Gastroesophageal sphincter (tissue), 4 donors: ENCODE data around the gene PPM1M. TPM values are rescaled to one million over a fixed set of nuclear protein-coding genes. Genes with fewer than 3 reads are reported as not detected.

Experiments
- ATAC-seq: fragments of 150-250 bp; one replicate; pipeline ENCODE4 v1.9.1; 2016; ENCODE audit warnings: mild to moderate bottlenecking, moderate library complexity
- H3K27ac ChIP-seq, 4 donors: fragments of 200-600 bp; sonication (generic) in 3 of 4; 1 replicate in 3 of 4; 2 replicates in 1 of 4; pipeline ENCODE4 v1.5.1; 2016 to 2019
- H3K27me3 ChIP-seq: fragments of 200-600 bp; sonication (generic); one replicate; pipeline ENCODE4 v1.5.1; 2019
- H3K36me3 ChIP-seq, 2 donors: fragments of 200-600 bp; sonication (generic); one replicate each; pipeline ENCODE4 v1.5.1; 2019; ENCODE audit warnings: control low read depth in 1 of 2
- H3K4me1 ChIP-seq, 3 donors: fragments of 200-600 bp; sonication (generic); 1 replicate in 2 of 3; 2 replicates in 1 of 3; pipeline ENCODE4 v1.5.1; 2016 to 2019; ENCODE audit warnings: control low read depth in 2 of 3
- H3K4me3 ChIP-seq, 2 donors: fragments of 200-600 bp; sonication (generic); one replicate each; pipeline ENCODE4 v1.5.1; 2019; ENCODE audit warnings: mild to moderate bottlenecking in 1 of 2, moderate library complexity in 1 of 2
- H3K9me3 ChIP-seq, 3 donors: fragments of 200-600 bp; sonication (generic); one replicate each; pipeline ENCODE4 v1.5.1; 2017 to 2019; ENCODE audit warnings: control low read depth in 2 of 3
- EP300 ChIP-seq: sonication (generic); formaldehyde crosslinking; IDR thresholded peaks from one replicate; pipeline ENCODE4 v1.6.1; 2017; ENCODE audit warnings: antibody characterized with exemption, mild to moderate bottlenecking
- POLR2A ChIP-seq, 2 donors: fragments of 450-650 bp; IDR thresholded peaks; one replicate each; pipeline ENCODE4 v1.6.1; 2017; ENCODE audit warnings: antibody characterized with exemption in 2 of 2, mild to moderate bottlenecking in 2 of 2, moderate library complexity in 1 of 2
- POLR2AphosphoS5 ChIP-seq: sonication (generic); formaldehyde crosslinking; IDR thresholded peaks from one replicate; pipeline ENCODE4 v1.6.1; 2017; ENCODE audit warnings: antibody characterized with exemption
- WGBS, 2 donors: methylation state at CpG; one replicate each; pipeline ENCODE4 v1.1.5; 2018; ENCODE audit warnings: low coverage in 1 of 2; 5-methylcytosine and 5-hydroxymethylcytosine counted together
- total RNA-seq, 4 donors: library from RNA; depleted of rRNA; stranded (reverse); fragments of >200 nt; gene quantifications; one replicate each; pipeline ENCODE4 v1.1.0, GENCODE V29; 2016
- TF ChIP-seq, protein P1 (sequence below), 4 experiments: fragments of 200-600 bp in 2 of 4; fragments of 450-650 bp in 2 of 4; sonication (generic) in 1 of 4; IDR thresholded peaks; one replicate each; pipeline ENCODE4 v1.5.1; 2017 to 2019; ENCODE audit warnings: antibody characterized with exemption in 4 of 4, mild to moderate bottlenecking in 2 of 4, moderate library complexity in 2 of 4

The PPM1M gene
- total RNA-seq, result 10 to 100 TPM; 20.3 to 36.6 (median 29.9) TPM

GRCh38 chr3:52245322-52246263, at the start of gene PPM1M:
PPM1M (plus strand) TSS chr3:52245759; CDS start chr3:52245825, 66 bp downstream.
- 0% methylated on average over 1 of the region's 98 CpGs; no CpG with 5 or more reads in 1 of the 2 donors for WGBS, 2 donors
- peak within 1 kb of the TSS; percentile 44 to 66 for H3K4me3 ChIP-seq
- ATAC-seq, result peak; percentile 73

DNA sequence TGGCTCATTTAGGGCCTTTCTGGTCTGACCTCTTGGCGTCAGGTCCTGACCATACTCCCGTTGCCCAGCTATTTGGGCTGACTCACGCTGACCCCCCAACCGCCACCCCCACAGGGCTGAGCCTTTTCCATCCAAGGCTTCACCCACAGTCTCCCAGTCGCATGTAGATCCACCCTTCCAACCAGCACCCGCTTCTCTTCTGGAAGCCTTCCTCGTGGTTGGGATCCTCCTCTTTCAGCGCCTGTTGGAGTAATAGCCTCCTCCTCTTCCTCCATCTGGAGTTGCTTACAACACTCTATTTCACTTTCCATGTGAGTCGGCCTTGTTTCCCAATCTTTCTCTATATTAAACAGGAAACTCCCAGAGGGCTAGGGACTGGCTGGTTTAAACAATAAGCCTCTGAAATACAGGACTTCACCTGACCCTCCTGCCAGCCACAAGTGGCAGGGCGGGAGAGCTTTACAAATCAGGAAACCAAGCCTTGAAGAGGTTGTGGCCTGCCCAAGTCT, 49.7 kb upstream of the PPM1M start:
- Histone ChIP-seq H3K36me3 (peaks cover 0 to 16% of the 10 kb centered on the region in 2 donors), H3K9me3 (no peaks in the 10 kb centered on the region), H3K4me3 (no peak overlapping the region), H3K27ac (peak overlapping the region in 3 of 4 donors; percentile 44 to 88 (median 79)), H3K27me3 (no peaks in the 10 kb centered on the region), H3K4me1 (peaks cover 0 to 81% (median 25%) of the 10 kb centered on the region in 3 donors)
- 64 to 67% methylated on average over 5 to 8 of the region's 10 CpGs for WGBS, 2 donors
- peak; percentile 54 for ATAC-seq
- no peak for TF ChIP-seq EP300
- TF ChIP-seq POLR2AphosphoS5, result no peak
- no peak for TF ChIP-seq POLR2A (IDR thresholded peaks at IDR 0.05)
- TF ChIP-seq, protein P1, sequence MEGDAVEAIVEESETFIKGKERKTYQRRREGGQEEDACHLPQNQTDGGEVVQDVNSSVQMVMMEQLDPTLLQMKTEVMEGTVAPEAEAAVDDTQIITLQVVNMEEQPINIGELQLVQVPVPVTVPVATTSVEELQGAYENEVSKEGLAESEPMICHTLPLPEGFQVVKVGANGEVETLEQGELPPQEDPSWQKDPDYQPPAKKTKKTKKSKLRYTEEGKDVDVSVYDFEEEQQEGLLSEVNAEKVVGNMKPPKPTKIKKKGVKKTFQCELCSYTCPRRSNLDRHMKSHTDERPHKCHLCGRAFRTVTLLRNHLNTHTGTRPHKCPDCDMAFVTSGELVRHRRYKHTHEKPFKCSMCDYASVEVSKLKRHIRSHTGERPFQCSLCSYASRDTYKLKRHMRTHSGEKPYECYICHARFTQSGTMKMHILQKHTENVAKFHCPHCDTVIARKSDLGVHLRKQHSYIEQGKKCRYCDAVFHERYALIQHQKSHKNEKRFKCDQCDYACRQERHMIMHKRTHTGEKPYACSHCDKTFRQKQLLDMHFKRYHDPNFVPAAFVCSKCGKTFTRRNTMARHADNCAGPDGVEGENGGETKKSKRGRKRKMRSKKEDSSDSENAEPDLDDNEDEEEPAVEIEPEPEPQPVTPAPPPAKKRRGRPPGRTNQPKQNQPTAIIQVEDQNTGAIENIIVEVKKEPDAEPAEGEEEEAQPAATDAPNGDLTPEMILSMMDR (IDR thresholded peaks at IDR 0.05), result no peak

More at GRCh38 chr3:52245322-52246263, at the start of gene PPM1M:
- TF ChIP-seq POLR2A (IDR thresholded peaks at IDR 0.05) (peak; percentile 34 to 49), POLR2AphosphoS5 (no peak)
- Histone ChIP-seq H3K36me3 (peaks cover 0 to 29% of the 10 kb centered on the region in 2 donors), H3K27ac (peak within 1 kb of the TSS; percentile 45 to 96 (median 90)), H3K9me3 (no peaks in the 10 kb centered on the region), H3K4me1 (peaks cover 0 to 44% (median 4%) of the 10 kb centered on the region in 3 donors), H3K27me3 (no peaks in the 10 kb centered on the region)

DNA sequence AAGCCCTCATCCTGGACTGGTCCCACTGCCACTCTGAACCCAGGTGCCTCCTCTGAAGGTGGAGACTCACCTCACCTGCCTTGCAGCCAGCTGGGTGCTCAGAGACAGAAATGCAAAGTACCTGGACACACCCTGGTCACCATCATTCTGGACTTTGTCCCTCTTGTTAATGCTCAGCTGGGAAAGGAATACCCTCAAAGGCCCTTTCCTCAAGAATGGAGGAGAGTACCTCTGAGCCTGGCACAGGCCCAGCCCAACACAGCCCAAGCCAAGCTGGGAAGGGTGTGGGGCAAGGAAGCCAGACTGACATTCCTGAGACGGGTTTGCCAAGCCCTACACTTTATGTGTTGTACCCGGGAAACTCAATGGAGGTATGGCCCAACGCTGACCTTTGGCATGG, 48.6 kb upstream of the PPM1M start:
- no peak for ATAC-seq
- H3K9me3 ChIP-seq, result no peaks in the 10 kb centered on the region
- H3K4me3 ChIP-seq, result peak overlapping the region in 1 of 2 donors; percentile 96
- no peak for TF ChIP-seq EP300
- TF ChIP-seq POLR2A (IDR thresholded peaks at IDR 0.05), result no peak
- TF ChIP-seq, protein P1 (IDR thresholded peaks at IDR 0.05), result no peak
- TF ChIP-seq POLR2AphosphoS5, result no peak
- H3K4me1 ChIP-seq, result peaks cover 0 to 81% (median 22%) of the 10 kb centered on the region in 3 donors
- peaks cover 0 to 24% of the 10 kb centered on the region in 2 donors for H3K36me3 ChIP-seq
- no peaks in the 10 kb centered on the region for H3K27me3 ChIP-seq
- peak overlapping the region in 3 of 4 donors; percentile 79 to 88 (median 81) for H3K27ac ChIP-seq
- WGBS, 2 donors, result 34% methylated on average over 3 of the region's 3 CpGs; no CpG with 5 or more reads in 1 of the 2 donors

DNA sequence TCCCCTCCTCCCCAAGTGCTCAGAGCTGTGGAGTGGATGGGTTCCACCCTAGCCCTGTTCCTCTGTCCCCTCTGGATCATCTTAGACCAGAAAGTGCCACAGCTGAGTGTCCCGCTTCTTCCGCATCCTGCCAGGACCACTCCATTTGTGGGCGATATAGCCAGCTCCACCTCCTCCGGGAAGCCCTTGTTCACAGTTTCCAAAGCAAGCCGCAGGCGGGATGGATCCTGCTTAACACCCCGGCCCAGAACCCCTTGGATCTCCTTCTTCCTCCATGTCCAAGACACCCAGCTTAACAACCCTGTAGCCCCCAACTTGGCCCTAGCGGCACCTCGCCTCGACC, 48.1 kb upstream of the PPM1M start:
- Histone ChIP-seq H3K4me1 (peaks cover 0 to 86% (median 22%) of the 10 kb centered on the region in 3 donors), H3K4me3 (peak overlapping the region; percentile 82 to 96), H3K27me3 (no peaks in the 10 kb centered on the region), H3K36me3 (peaks cover 0 to 29% of the 10 kb centered on the region in 2 donors), H3K9me3 (no peaks in the 10 kb centered on the region), H3K27ac (peak overlapping the region in 3 of 4 donors; percentile 79 to 88 (median 81))
- TF ChIP-seq POLR2AphosphoS5 (no peak), EP300 (no peak), POLR2A (IDR thresholded peaks at IDR 0.05) (no peak)
- TF ChIP-seq, protein P1 (IDR thresholded peaks at IDR 0.05), result no peak
- ATAC-seq, result peak; percentile 3
- 42 to 80% methylated on average over 1 to 4 of the region's 10 CpGs for WGBS, 2 donors

DNA sequence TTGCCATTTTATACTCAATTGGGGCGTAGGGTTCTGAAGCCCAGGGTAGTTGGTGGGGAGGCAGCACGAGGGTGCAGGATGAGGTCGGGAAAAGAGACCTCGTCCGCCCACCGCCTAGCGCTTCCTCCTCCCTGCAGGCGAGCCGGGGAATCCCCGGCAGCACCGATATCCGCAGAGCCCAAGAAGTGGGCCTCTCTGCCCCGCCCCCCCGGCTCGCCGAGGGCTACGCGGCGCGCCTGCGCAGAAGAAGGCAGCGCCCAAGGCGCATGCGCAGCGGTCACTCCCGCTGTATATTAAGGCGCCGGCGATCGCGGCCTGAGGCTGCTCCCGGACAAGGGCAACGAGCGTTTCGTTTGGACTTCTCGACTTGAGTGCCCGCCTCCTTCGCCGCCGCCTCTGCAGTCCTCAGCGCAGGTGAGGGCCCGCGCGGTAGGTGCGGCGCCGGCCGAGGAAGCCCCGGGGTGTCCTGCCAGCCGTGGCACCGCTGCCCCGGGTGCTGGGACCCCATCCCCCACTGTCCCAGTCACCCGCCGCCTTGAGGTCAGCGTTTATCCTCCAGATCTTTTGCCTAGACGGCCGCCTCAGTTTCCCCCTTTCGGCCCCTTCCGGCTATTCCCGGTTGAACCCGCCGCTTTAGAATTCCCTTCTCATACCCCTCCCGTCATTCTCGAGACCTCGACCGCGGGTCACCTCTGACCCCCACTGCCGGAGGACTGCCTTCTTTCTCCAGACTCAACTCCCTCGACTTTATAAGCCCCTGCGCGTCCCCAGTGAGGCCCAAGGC, 47.5 kb upstream of the PPM1M start, which contains the start of gene ALAS1:
ALAS1 (plus strand) TSS at position 319 of the 784 bp plus-strand sequence. CDS start 1,082 bp downstream, outside the sequence.
- Histone ChIP-seq H3K27ac (peak within 1 kb of the TSS; percentile 66 to 88 (median 80)), H3K36me3 (peaks cover 0 to 35% of the 10 kb centered on the region in 2 donors), H3K4me1 (peaks cover 0 to 85% (median 22%) of the 10 kb centered on the region in 3 donors), H3K9me3 (no peaks in the 10 kb centered on the region), H3K4me3 (peak within 1 kb of the TSS; percentile 82 to 96), H3K27me3 (no peaks in the 10 kb centered on the region)
- 0% methylated on average over 18 to 28 of the region's 71 CpGs for WGBS, 2 donors
- ATAC-seq, result peak; percentile 93
- peak; percentile 61 for TF ChIP-seq POLR2AphosphoS5
- TF ChIP-seq POLR2A (IDR thresholded peaks at IDR 0.05), result peak; percentile 71 to 78
- TF ChIP-seq EP300, result no peak
- TF ChIP-seq, protein P1 (IDR thresholded peaks at IDR 0.05), result peak in 3 of 4 experiments; percentile 34 to 57 (median 49)
